GM19468 (cell line): Measurements from ENCODE around the gene ERGIC1.
"Not testable (repeated sequence)": the region's sequence is repeated elsewhere in the genome, so short reads cannot be mapped to it uniquely, and the experiment has no call there.

Experiments
- ATAC-seq: cut with Tn5 transposase; IDR thresholded peaks from one replicate; pipeline ENCODE4 v1.9.1; 2021; ENCODE audit warnings: mild to moderate bottlenecking, moderate library complexity, moderate number of reproducible peaks; ENCODE audit not compliant: unreplicated experiment; ENCODE audit errors: extremely low read depth

The ERGIC1 gene, protein sequence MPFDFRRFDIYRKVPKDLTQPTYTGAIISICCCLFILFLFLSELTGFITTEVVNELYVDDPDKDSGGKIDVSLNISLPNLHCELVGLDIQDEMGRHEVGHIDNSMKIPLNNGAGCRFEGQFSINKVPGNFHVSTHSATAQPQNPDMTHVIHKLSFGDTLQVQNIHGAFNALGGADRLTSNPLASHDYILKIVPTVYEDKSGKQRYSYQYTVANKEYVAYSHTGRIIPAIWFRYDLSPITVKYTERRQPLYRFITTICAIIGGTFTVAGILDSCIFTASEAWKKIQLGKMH

DNA sequence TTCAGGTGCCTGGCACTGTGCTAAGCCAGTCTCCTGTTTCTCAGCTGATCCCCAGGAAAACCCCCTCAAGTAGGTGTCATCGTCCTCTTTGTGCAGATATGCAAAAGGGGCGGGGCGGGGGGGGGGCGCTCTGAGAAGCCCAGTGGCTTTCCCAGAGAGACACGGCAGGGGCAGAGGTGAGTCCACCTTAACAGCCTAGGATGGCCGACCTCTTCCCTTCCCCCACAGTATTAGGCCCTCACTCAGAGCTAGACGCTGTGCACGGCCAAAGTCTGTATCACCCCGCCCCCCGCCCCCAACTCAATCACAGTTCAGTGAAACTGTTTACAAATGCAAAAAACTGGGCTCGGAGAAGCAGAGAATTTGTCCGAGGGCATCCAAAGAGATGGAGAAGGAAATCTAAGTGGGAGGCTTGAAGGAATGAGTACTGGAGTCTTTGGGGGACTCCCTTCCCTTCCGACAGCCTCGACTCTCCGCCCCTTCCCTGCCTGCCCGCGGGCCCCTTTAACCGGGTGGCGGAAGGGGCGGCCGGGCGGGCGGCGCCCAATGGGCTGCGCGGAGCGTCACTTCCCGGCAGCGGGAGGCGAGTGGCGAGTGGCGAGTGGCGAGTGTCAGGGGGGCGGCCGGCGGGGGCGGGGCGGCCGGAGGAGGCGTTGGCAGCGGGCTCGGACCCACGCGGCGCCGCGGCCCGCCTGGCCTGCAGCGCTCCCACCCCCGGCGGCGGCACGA is at the start of gene ERGIC1:
ERGIC1 (plus strand) TSS at position 566 of the 729 bp plus-strand sequence; CDS start at position 729, 163 bp downstream.
- ATAC-seq: no peak

DNA sequence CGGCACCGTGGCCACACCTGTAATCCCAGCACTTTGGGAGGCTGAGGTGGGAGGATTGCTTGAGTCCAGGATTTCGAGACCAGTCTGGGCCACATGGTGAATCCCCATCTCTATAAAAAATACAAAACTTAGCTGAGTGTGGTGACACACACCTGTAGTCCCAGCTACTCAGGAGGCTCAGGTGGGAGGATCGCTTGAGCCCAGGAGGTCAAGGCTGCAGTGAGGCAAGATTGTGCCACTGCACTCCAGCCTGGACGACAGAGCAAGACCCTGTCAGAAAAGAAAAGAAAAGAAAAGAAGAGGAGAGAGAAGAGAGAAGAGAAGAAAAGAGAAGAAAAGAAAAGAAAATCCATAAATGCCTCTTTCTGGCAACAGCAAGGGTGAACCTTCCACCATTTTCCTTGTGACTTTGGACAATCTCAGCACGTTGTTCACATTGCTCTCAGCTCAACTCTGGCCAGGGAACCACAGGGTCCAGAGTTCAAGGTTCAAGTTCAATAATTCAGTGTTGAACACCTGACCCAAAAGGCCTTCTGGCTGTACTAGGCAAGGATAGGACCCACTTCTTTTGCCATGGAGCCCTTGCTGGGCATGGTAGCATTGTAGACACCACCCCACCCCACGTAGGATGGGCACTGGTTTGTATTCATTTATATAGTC is 48.5 kb upstream of the ERGIC1 start:
- ATAC-seq: no peak

GRCh38 chr5:172786736-172787462 is 47.2 kb upstream of the ERGIC1 start:
- no peak for ATAC-seq

DNA sequence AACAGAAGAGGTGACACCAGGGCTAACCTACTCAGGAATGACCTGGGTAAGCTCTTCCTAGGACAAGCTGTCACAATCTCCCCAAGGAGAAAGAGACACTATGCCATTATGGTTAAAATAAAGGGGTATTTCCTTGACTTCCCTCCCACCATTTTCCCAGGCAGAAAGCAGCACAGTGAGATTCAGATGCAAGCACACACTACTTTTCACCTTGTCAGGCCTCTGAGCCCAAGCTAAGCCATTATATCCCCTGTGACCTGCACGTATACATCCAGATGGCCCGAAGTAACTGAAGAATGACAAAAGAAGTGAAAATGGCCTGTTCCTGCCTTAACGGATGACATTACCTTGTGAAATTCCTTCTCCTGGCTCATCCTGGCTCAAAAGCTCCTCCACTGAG is 46.5 kb upstream of the ERGIC1 start:
- ATAC-seq: not testable (repeated sequence)

DNA sequence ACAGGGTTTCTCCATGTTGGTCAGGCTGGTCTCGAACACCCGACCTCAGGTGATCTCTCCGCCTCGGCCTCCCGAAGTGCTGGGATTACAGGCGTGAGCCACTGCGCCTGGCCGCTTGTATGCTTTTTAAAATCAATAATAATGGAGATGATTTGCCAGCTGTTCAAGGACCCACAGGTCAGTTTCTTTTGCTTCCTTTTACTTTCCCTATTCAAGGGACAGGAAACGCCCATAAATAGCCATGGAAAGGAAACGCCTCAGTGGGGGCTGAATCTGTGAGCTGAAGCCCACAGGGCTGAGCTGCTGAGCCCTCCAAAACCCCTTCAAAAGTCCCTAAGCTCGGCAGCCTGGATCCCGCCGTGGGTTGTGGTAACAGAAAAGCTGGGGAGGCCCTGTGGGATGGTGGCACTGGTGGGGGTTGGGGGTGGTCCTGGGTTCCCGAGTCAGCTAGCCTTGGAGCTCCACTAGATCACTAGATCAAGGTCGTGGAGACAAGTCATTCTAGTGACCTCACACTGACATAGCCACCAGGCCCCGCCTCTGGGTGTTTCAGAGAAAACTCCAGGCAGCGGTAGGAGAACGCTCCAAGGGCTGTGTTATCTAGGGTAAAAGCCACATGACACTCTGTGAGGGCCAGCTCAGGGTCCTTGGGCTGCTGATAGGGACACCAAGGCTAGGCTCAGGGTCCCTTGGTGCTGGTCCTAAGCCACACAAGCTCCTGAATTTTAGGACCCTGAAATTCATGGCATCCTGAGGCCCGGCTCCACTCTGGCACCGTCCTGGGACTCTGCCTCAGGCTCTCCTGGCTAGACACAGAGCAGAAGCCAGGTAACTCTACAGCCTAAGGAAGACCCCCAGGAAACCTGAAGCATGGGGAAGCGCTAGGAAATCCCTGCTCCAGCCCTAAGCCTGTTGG is 45.0 kb upstream of the ERGIC1 start:
- no peak for ATAC-seq

DNA sequence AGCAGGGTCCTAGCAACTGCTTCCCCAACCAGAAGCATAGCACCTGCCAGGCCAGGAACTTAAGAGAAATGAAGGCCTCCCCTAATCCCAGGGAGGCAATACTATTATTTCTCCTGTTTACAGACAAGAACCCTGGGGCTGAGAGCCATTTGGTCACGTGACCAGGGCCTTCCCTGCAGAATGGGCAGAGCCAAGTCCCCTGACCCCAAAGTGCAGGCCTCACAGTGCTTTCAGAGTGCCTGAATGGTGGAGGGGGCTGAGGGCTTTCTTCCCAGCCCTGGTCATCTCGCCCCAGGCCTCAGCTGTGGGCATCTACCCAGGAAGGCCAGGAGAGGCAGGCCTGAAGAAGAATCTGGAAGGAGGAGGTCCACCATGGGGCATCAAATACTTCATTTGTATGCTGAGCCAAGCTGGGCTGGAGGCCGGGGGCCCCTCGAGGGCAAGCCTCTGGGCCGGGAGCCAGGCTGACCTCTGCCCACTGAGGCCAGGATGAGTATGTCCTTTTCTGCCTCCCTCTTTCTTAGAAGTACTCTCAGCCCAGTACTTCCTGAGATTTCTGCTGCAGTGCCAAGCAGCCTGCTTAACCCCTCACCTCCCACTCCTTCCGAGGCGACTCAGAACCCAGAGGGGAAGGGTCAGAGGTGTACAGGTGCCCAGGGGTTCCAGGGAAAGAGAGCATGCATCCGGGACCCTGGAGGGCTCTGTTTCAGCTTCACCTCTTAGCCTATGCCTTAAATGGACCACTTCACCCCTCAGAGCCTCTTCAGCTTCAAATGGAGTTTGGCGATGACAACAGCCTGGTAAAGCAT is 44.2 kb upstream of the ERGIC1 start:
- ATAC-seq: no peak

GRCh38 chr5:172790496-172790889 is 43.6 kb upstream of the ERGIC1 start:
- ATAC-seq: no peak

DNA sequence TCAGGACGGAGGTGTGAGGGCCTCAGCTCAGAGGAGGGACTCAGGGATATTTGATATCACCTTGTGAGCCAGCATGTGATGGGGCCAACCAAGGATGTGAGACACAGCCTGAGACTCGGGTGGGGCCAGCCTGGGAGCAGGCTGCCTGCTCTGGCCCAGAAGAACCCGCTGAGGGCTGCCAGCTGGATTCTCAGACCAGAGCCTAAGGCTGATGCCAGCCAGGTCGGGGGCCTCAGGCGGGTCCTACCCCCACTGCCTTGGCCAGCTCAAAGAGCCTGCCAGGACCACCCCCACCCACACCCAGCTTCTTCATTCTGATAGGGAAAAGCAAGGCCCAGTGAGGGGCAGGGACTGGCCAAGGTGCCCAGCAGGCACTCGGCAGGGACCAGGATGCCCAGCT is 42.8 kb upstream of the ERGIC1 start:
- ATAC-seq: no peak

DNA sequence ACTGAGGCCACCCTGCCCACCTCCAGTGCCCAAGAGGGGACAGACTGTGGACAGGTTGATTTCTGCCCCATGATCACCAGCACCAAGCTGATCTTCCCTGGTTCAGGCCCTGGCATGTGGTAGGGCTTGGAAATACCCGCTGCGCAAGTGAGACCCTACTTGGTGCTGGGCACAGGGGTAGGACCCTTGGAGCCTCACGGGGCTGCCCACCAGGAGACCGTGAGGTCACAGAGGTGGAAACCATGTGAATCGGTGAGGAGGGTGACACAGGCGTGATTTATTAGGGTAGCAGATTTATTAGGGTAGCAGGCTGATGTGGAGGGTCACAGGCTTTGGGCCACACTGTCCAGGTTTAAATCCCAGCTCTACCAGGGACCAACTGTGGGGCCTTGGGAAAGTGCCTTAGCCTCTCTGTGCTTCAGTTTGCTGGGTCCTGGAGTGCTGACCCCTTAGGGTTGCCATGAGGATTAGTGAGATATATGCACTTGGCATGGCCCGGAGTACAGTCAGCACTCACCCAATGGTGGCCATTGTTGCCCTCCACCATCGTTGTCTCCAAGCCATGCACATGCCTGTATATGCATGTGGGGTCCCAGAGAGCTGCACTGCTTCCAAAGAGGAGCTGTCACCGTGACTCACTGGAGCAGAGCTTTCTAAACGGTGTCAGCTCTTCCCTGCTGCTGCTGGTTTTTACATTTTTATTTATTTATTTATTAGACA is 42.2 kb upstream of the ERGIC1 start:
- ATAC-seq: no peak

- no peak for ATAC-seq
Observed at GRCh38 chr5:172792701-172793570, 41.1 kb upstream of the ERGIC1 start.

- no peak for ATAC-seq
Observed at GRCh38 chr5:172793577-172794488, 40.2 kb upstream of the ERGIC1 start.

- no peak for ATAC-seq
Observed at GRCh38 chr5:172795318-172795977, 38.6 kb upstream of the ERGIC1 start.

DNA sequence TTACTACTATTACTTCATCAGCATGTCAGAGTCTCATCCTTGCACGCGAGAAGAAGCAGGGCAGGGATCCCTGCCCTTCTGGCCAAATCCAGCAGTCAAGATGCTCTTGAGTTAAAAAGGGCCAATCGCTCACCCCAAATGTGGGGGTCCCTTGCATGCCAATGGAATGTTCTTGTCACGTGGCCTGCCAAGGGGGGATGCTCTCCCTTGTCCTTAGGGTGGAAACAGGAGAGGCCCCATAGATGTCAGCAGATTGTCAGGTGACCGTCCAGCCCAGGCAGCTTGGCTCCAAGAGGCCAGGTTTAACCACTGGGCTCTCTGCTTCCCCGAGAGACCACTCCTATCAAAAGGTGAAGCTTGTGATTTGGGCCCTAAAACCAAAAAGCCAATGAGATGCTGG is 37.7 kb upstream of the ERGIC1 start:
- ATAC-seq: no peak

GRCh38 chr5:172797771-172798191 is 36.3 kb upstream of the ERGIC1 start:
- no peak for ATAC-seq

- ATAC-seq: no peak
Observed at GRCh38 chr5:172798422-172799215, 35.4 kb upstream of the ERGIC1 start.
